ES-I3 (cell line): ENCODE data around the gene AKAP3.

Source experiments
- H3K36me3 ChIP-seq: 2 replicates; pipeline ENCODE4 v1.6.1; 2013; ENCODE audit warnings: mild to moderate bottlenecking, low read length, control low read depth, moderate library complexity; ENCODE audit not compliant: insufficient read depth
- H3K4me1 ChIP-seq: 2 replicates; pipeline ENCODE4 v1.6.1; 2013; ENCODE audit warnings: mild to moderate bottlenecking, control low read depth, low read length; ENCODE audit not compliant: insufficient read depth
- H3K9ac ChIP-seq: 2 replicates; pipeline ENCODE4 v1.6.1; 2013; ENCODE audit warnings: low read depth, mild to moderate bottlenecking, low read length, moderate library complexity
- H3K9me3 ChIP-seq: 2 replicates; pipeline ENCODE4 v1.6.1; 2013; ENCODE audit warnings: mild to moderate bottlenecking, low read length, moderate library complexity; ENCODE audit not compliant: control insufficient read depth, insufficient read depth

The AKAP3 gene

DNA sequence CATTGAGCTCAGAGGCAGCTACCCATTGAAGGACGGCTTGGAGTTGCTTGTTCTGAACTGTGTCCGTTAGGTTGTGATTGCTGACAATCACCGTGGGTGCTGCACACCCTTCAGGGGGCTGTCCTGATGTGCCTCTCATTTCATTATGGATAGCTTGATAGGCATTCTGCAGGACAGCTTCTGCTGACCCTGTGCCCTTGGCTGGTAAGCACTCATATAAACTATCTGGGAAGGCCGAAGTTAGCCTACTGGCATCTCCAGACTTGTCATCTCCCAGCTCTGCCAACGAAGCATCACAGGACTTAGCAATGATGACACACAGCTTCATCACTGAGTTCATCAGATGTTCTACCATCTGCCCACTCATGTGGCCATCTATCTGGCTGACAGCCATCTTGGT is 22.3 kb downstream of the AKAP3 start:
- H3K4me1 ChIP-seq, result 0 out of 2 replicates have a peak, but pooled peaks cover 7% of the 10 kb centered on the region
- no peaks in the 10 kb centered on the region for H3K36me3 ChIP-seq
- no peak overlapping the region for H3K9ac ChIP-seq
- H3K9me3 ChIP-seq, result no peaks in the 10 kb centered on the region

DNA sequence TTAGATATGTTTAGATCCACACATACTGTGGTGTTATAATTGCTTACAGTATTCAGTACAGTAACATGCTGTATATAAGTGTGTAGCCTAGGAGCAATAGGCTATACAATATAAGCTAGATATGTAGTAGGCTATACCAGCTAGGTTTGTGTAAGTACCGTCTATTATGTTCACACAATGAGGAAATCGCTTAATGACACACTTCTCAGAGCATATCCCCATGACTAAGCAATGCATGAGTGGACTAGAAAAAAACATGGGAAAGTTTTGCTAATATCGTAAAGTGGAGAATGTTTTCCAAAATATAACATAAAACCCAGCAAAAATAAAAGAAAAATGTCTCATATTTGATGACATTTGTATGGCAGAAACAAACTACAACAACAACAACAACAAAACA is 27.3 kb downstream of the AKAP3 start:
- H3K9ac ChIP-seq, result no peak overlapping the region
- H3K9me3 ChIP-seq, result no peaks in the 10 kb centered on the region
- H3K4me1 ChIP-seq, result no peaks in the 10 kb centered on the region
- H3K36me3 ChIP-seq, result no peaks in the 10 kb centered on the region

DNA sequence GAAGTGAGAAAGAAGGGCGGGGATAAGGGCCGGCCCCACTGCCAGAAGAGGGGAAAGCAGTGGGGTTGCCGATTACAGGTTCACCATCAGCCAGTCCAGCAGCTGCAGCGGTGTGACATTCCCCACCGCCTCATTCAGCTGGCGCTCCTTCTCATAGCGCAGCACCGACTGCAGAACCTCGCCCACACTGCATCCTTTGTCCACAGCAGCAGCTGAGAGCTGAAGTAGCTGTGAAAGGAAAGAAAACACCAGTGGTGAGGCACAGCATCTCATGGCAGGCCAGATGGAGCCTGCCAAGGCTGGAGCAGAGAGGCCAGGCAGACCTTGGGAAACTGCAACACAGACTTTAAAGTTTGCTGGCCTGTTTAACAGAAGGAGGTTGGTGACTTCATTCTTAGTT is 33.2 kb downstream of the AKAP3 start:
- Histone ChIP-seq H3K36me3 (no peaks in the 10 kb centered on the region), H3K4me1 (no peaks in the 10 kb centered on the region), H3K9me3 (no peaks in the 10 kb centered on the region), H3K9ac (no peak overlapping the region)

DNA sequence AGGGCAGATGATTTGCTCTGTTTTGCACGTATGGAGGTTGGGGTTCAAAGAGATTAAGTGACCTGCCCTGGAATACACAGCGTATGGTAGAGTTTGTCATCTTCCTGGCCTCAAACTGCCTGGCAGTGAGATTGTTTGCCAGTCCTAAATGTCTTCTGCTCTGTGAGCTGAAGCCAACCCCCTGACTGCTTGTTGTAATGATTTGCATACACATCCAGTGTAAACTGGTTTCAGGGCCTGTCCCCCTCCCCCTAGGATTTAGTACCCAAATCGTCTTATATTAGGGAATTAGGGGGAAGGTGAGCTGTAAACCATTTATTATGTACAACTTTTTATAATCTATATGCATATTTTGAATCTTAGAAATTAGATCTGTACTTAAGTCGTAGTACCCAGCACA is 38.4 kb downstream of the AKAP3 start:
- no peaks in the 10 kb centered on the region for H3K4me1 ChIP-seq

DNA sequence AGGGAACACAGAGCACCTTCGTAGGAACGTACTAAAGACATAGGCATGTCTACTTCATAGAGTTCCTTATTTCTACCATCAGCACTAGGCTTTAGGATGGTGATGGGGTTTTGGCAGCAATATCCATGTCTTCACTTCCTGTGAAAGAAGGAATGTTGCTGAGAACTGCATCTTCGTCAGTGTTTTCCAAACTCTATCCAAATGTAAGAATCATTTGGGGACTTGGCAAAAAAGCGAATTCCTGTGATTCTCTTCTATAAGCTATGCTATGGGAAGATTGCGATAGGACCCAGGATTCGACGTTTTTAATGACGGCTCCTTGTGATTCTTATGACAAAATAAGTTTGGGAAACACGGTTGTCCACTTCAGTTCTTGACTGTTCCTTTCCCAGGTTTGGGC is 39.8 kb downstream of the AKAP3 start:
- Histone ChIP-seq H3K9ac (no peak overlapping the region), H3K9me3 (no peaks in the 10 kb centered on the region), H3K4me1 (no peaks in the 10 kb centered on the region), H3K36me3 (no peaks in the 10 kb centered on the region)

More for the DNA sequence above, 38.4 kb downstream of the AKAP3 start:
- Histone ChIP-seq H3K36me3 (no peaks in the 10 kb centered on the region), H3K9ac (no peak overlapping the region), H3K9me3 (no peaks in the 10 kb centered on the region)

DNA sequence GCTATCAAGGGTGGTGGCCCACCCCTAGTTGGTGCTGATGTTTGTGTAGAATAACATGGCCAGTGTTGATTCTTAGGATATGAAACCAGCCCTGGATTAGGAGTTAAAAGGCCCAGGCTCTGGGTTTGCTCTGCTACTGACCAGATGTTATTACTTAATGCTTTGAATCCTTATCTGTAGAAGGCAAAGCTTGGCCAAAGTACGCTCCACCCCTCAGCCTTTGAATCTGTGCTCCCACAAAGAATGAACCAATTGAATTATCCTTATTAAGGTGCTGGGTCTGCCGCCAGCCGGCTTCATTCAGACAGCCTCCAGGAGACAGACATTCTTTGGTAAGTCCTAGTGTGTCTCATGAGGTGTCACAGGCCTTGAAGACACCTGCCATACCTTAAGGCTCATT is 41.8 kb downstream of the AKAP3 start:
- H3K9ac ChIP-seq, result no peak overlapping the region
- H3K36me3 ChIP-seq, result no peaks in the 10 kb centered on the region
- no peaks in the 10 kb centered on the region for H3K9me3 ChIP-seq
- H3K4me1 ChIP-seq, result no peaks in the 10 kb centered on the region

DNA sequence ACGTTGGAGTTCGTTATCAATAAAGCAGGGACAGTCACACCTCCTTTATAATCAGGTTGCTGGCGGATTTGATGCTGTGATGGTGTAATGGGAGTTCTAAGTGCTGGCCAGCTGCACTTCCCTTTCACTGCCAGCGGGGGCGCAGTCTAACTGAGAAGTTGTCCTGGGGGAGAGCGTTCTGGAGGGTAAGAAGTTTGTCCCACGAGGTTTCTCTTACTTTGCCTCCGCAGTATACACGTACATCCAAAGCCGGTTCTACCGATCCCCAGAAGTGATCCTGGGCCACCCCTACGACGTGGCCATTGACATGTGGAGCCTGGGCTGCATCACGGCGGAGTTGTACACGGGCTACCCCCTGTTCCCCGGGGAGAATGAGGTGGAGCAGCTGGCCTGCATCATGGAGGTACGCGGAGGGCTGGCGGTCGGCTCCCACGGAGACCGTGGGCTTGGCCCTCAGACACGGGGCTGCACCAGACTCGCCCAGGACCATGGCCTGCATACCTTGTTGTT is 44.1 kb downstream of the AKAP3 start:
- Histone ChIP-seq H3K4me1 (no peaks in the 10 kb centered on the region), H3K9me3 (no peaks in the 10 kb centered on the region), H3K9ac (peak overlapping the region; percentile 94)

DNA sequence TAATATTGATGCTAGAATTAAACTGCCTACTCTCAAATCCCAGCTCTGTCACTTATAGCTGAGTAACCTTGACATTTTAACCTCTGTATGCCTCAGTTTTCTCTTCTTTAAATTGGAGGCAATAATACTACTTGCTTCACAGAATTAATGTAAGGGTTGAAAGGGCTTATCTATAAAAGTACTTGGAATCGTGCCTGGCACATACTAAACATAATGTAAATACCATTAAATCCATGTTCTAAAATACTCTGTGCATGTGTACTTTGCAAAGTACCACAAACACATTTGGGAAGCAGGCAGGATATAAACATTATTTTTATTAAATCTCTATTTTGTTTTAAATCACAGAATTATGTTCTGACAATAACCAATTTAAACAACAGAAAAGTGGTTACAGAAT is 44.9 kb downstream of the AKAP3 start:
- Histone ChIP-seq H3K9ac (no peak overlapping the region), H3K4me1 (no peaks in the 10 kb centered on the region), H3K9me3 (no peaks in the 10 kb centered on the region), H3K36me3 (no peaks in the 10 kb centered on the region)

More for the DNA sequence above, 44.1 kb downstream of the AKAP3 start:
- no peaks in the 10 kb centered on the region for H3K36me3 ChIP-seq

DNA sequence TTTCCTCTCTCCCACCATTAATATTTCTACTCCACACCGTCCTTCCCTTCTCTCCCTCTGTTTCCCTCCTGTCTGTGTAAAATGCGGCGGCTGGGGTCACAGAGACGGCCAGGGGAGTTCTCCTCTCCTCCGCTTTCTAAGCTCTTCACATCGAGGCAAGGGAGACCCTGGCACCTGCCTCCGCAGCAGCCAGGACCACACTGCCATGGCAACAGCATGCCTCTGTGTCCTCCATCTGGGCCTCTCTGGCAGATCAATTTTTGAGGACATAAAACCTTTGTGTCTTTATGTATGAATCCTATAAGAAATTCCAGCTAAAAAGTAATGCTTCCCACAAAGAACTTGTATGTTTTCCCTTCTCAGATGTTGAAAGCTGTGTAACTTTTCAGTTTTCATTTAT is 45.4 kb downstream of the AKAP3 start:
- Histone ChIP-seq H3K36me3 (no peaks in the 10 kb centered on the region), H3K4me1 (no peaks in the 10 kb centered on the region), H3K9me3 (no peaks in the 10 kb centered on the region), H3K9ac (no peak overlapping the region)

DNA sequence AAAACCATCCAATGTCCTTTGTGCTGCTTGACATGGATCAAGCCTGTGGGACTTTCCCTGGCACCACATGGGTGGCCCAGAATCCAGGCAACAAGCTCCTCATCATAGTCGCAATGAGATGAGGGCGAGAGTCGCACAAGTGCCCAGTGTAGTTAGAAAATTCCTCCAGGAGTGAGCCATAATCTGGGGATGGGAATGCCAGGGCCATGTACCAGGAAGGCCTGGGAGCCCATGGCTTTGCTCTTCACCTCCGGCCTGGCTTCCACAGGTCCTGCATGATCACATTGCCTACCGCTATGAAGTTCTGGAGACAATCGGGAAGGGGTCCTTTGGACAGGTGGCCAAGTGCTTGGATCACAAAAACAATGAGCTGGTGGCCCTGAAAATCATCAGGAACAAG is 53.0 kb downstream of the AKAP3 start:
- Histone ChIP-seq H3K9me3 (no peaks in the 10 kb centered on the region), H3K4me1 (no peaks in the 10 kb centered on the region), H3K9ac (no peak overlapping the region), H3K36me3 (no peaks in the 10 kb centered on the region)

DNA sequence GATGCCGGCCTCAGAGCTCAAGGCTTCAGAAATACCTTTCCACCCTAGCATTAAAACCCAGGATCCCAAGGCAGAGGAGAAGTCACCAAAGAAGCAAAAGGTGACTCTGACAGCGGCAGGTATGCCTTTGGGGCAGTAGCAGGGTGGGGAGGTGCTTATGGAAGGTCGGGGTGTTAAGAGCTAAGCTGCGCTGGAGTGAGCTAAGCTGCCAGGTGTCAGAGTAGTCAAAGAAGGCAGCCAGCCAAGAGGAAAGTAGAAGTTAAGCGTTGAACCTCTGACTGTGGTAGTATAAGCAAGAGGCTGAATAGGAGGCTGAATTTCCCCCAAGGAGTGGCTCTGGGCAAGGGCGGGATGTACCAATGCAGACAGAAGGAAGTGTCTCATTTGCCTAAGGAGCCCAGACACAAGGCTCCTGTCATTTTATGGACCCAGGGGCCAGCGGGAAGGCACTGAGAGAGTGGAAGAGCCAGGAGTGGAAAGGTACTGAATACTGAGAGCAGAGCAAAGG is 57.6 kb downstream of the AKAP3 start:
- Histone ChIP-seq H3K9ac (no peak overlapping the region), H3K36me3 (no peaks in the 10 kb centered on the region), H3K9me3 (no peaks in the 10 kb centered on the region), H3K4me1 (peaks cover 4% of the 10 kb centered on the region; the same call in 1 of the 2 replicates)

DNA sequence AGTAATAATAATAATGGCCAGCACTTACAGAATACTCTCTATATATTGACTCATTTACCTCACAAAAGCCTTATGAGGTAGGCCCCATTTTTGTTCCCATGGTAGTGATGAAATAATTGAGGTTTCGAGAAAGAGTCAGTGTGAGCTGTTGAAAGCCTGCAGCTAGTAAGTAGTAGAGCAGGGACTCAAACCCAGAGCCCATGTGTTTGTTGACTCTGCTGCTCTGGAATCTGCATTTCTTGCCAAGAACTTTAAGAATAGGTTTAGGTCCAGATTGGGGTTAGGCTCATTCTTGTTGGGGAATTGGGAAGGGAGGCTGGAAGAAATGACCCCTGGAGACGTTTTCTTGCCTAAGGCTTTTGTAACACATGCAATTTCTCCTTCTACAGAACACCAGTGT is 58.9 kb downstream of the AKAP3 start:
- no peaks in the 10 kb centered on the region for H3K36me3 ChIP-seq

DNA sequence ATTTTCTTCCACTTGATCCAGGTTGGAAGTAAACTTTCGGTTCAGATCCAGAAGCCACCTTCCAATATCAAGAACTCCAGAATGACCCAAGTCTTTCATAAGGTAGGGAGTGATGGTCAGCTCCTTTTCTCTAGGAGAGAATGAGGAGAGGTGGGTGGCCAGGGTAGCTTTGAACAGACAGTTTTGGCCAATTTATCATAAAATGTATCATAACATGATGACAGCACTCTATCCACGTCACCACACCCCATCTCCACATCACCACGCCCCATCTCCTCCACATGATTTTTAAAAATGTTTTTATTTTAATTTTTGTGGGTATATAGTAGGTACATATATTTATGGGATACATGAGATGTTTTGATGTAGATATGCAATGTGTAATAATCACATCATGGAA is 59.9 kb downstream of the AKAP3 start:
- no peaks in the 10 kb centered on the region for H3K9me3 ChIP-seq
- H3K36me3 ChIP-seq, result no peaks in the 10 kb centered on the region
- H3K9ac ChIP-seq, result no peak overlapping the region
- peaks cover 4% of the 10 kb centered on the region; the same call in 1 of the 2 replicates for H3K4me1 ChIP-seq

More for the DNA sequence above, 58.9 kb downstream of the AKAP3 start:
- Histone ChIP-seq H3K9ac (no peak overlapping the region), H3K4me1 (peaks cover 4% of the 10 kb centered on the region; the same call in 1 of the 2 replicates), H3K9me3 (no peaks in the 10 kb centered on the region)

DNA sequence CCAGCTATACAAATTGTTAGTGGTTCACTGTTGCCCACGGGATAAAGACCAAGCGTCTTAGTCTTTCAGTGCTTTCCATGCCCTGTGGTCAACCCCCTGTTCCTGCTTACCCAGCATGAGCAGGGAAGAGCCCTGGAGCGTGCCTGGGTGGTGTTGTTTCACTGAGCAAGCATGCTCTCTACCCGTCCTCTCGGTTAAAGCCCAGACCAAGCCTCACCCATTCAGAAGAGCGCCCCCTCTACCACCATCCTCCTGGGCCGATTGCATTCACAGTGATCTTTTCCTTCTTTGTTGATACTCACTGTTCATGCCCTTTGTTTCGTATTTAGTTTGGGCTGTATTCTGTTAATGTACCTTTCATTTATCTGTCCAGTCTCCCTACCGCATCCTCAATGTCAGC is 61.7 kb downstream of the AKAP3 start:
- Histone ChIP-seq H3K36me3 (no peaks in the 10 kb centered on the region), H3K9me3 (no peaks in the 10 kb centered on the region), H3K4me1 (peaks cover 4% of the 10 kb centered on the region; the same call in 1 of the 2 replicates), H3K9ac (no peak overlapping the region)

DNA sequence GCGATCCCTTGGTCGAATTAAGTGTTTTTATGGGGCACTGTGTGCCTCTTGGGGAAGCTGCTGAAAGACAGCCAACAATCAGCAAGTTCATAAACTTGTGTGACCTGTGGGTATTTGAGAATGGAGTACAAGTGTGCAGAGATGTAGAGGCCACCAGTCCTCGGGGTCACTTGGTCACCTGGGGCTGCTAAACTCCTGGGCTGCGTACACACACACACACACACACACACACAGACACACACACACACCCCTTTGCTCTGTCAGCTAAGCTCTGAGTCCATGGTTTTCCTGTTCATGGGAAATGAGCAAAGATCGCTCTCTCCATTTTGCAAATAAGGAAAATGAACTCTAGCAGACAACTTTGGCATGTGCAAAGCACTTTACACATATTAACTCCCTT is 62.4 kb downstream of the AKAP3 start:
- H3K4me1 ChIP-seq, result peaks cover 4% of the 10 kb centered on the region; the same call in 1 of the 2 replicates
- H3K9me3 ChIP-seq, result no peaks in the 10 kb centered on the region
- H3K36me3 ChIP-seq, result no peaks in the 10 kb centered on the region
- H3K9ac ChIP-seq, result no peak overlapping the region
